ENCODE results near the gene HUWE1.
"Not testable (repeated sequence)": the region's sequence is repeated elsewhere in the genome, so short reads cannot be mapped to it uniquely, and the experiment has no call there.

Gene HUWE1

GRCh38 chrX:53531255-53531966 is 155.1 kb downstream of the HUWE1 start:
- not testable (repeated sequence) for DNase-seq (ENCODE audit: low read depth in 2 of 2)

DNA sequence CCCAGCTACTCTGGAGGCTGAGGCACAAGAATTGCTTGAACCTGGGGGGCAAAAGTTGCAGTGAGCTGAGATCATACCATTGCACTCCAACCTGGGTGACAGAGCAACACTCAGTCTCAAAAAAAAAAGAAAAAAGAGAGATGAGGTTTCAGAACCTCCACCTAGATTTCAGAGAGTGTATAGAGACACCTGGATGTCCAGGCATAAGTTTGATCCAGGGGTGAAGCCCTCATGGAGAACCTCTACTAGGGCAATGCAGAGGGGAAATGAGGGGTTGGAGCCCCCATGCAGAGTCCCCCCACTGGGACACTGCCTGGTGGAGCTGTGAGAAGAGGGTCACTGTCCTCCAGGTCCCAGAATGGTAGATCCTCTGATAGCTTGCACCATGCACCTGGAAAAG is 159.5 kb downstream of the HUWE1 start:
- no peak for DNase-seq (ENCODE audit: low read depth in 2 of 2)

- DNase-seq (ENCODE audit: low read depth in 2 of 2) = no peak
Measured at GRCh38 chrX:53511322-53511721, 175.2 kb downstream of the HUWE1 start.

GRCh38 chrX:53504035-53504434 is 182.5 kb downstream of the HUWE1 start:
- not testable (repeated sequence) for DNase-seq (ENCODE audit: low read depth in 2 of 2)

- DNase-seq (ENCODE audit: low read depth in 2 of 2) = no peak
Measured at GRCh38 chrX:53494436-53494835, 192.1 kb downstream of the HUWE1 start.

DNA sequence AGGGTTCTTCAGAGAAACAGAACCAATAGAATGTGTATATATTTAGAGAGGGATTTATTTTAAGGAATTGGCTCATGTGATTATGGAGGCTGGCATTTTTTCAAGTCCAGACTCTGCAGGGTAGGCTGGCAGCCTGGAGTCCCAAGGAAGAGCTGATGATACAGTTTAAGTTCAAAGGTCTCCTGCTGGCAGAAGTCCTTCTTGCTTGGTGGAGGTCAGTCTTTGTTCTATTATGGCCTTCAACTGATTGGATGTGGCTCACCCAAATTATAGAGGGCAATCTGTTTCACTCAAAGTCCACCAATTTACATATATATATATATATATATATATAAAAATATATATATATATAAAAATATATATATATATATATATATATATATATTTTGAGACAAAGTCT is 200.2 kb downstream of the HUWE1 start:
- DNase-seq (ENCODE audit: low read depth in 2 of 2) = no peak

DNA sequence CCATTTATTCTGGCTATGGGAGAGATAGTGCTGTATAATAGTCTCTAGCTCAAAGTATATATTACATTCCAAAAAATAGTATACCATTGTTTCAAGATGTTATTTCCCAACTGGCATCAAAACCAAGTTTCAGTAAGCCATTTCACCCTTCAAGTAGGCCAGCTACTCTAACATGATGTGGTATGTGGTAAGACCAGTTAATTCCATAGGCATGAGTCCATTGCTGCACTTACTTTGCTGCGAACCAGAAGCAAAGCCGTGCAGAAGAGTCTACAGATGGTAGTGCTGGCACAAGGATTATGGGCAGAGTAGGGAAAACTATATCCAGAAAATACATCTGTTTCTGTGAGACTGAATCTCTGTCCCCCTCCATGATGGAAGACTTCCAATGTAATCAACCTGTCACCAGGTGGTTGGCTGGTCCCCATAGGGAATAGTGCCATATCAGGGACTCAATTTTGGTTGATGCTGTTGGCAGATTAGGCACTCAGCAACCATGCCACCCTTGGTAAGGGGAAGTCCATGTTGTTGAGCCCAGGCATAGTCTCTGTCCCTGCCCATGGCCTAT is 202.6 kb downstream of the HUWE1 start:
- DNase-seq (ENCODE audit: low read depth in 2 of 2) = no peak

GRCh38 chrX:53483416-53483815 is 203.1 kb downstream of the HUWE1 start:
- DNase-seq (ENCODE audit: low read depth in 2 of 2) = no peak
